ENCODE results near the gene VWA5B2. TPM values are rescaled to one million over a fixed set of nuclear protein-coding genes. Genes with fewer than 3 reads are reported as not detected.

Gene VWA5B2
- total and polyA plus RNA-seq, 2 of the 13 experiments (the other 11 are each of a cell fraction or from before 2014, with no cell fraction given), result 0.03 to 0.04 TPM

GRCh38 chr3:184241447-184242296, 12.3 kb downstream of the VWA5B2 start (continued):
- TF ChIP-seq PHF5A (CRISPR knock-in tag; IDR thresholded peaks at IDR 0.05; ENCODE audit: low read depth, unreplicated experiment), result peak; percentile 78
- TF ChIP-seq KLF9 (CRISPR knock-in tag; IDR thresholded peaks at IDR 0.05; ENCODE audit: low read depth), result 0 out of 2 replicates have a peak, but pooled peaks have one; percentile 50
- TF ChIP-seq GFI1 (CRISPR knock-in tag; IDR thresholded peaks at IDR 0.05; ENCODE audit: borderline replicate concordance), result peak; percentile 45; the same call in 1 of the 2 replicates
- TF ChIP-seq NRL (CRISPR knock-in tag; IDR thresholded peaks at IDR 0.05; ENCODE audit: borderline replicate concordance), result peak; percentile 59; the same call in 1 of the 2 replicates
- 0 out of 2 replicates have a peak, but pooled peaks have one; percentile 65 for TF ChIP-seq ZNF513 (CRISPR knock-in tag; conservative IDR thresholded peaks at IDR 0.05)
- peak; percentile 71; the same call in 1 of the 2 replicates for TF ChIP-seq POLR2G (IDR thresholded peaks at IDR 0.05; ENCODE audit: low read depth, low read length)
- TF ChIP-seq PREB (CRISPR knock-in tag; IDR thresholded peaks at IDR 0.05), result peak; percentile 41; the same call in 1 of the 2 replicates
- TF ChIP-seq ZZZ3 (CRISPR knock-in tag; IDR thresholded peaks at IDR 0.05; ENCODE audit: borderline replicate concordance), result peak; percentile 88; the same call in 1 of the 2 replicates
- peak; percentile 82; the same call in 1 of the 2 replicates for TF ChIP-seq SNAI1 (CRISPR knock-in tag; IDR thresholded peaks at IDR 0.05; ENCODE audit: borderline replicate concordance)
- peak; percentile 86; the same call in 1 of the 2 replicates for TF ChIP-seq ZNF431 (CRISPR knock-in tag; IDR thresholded peaks at IDR 0.05; ENCODE audit: borderline replicate concordance, low read depth)
- no peak for TF ChIP-seq SETDB1 (CRISPR knock-in tag; IDR thresholded peaks at IDR 0.05; ENCODE audit: borderline replicate concordance)
- TF ChIP-seq KDM5A (IDR thresholded peaks at IDR 0.05; ENCODE audit: borderline replicate concordance, low read length), result no peak
- 0 out of 2 replicates have a peak, but pooled peaks have one; percentile 2 for TF ChIP-seq HNF4G (IDR thresholded peaks at IDR 0.05; ENCODE audit: borderline replicate concordance, low read depth, low read length)
- peak; percentile 62; the same call in 1 of the 2 replicates for TF ChIP-seq HNF4G (CRISPR knock-in tag; IDR thresholded peaks at IDR 0.05; ENCODE audit: borderline replicate concordance, low read depth)
- peak; percentile 61; the same call in 1 of the 2 replicates for TF ChIP-seq PRDM10 (CRISPR knock-in tag; IDR thresholded peaks at IDR 0.05; ENCODE audit: low read depth)
- peak; percentile 96 for TF ChIP-seq THRA (CRISPR knock-in tag; IDR thresholded peaks at IDR 0.05; ENCODE audit: borderline replicate concordance)
- TF ChIP-seq DRAP1 (CRISPR knock-in tag; IDR thresholded peaks at IDR 0.05), result peak; percentile 31; the same call in 1 of the 2 replicates
- peak; percentile 90 for TF ChIP-seq ZNF792 (CRISPR knock-in tag; IDR thresholded peaks at IDR 0.05)

All from HepG2 (cell line).